Epithelial cell of prostate (primary cell): ENCODE data around the gene TPTE.
"Not testable (repeated sequence)": the region's sequence is repeated elsewhere in the genome, so short reads cannot be mapped to it uniquely, and the experiment has no call there.

ENCODE experiments used
- DNase-seq: peaks from one replicate; pipeline ENCODE4 v3.0.0-alpha.2; 2011; ENCODE audit warnings: low read depth, low spot score
- H3K27ac ChIP-seq: fragments of 450-650 bp; 2 replicates; pipeline ENCODE4 v1.5.1; 2017; ENCODE audit warnings: mild to moderate bottlenecking

TPTE gene

GRCh38 chr21:10616061-10616460 is 94.7 kb downstream of the TPTE start:
- not testable (repeated sequence) for DNase-seq, H3K27ac ChIP-seq

- H3K27ac ChIP-seq = no peak overlapping the region
- DNase-seq = no peak
Observed at GRCh38 chr21:10616535-10616934, 95.2 kb downstream of the TPTE start.

GRCh38 chr21:10617133-10617752 is 95.9 kb downstream of the TPTE start:
- not testable (repeated sequence) for DNase-seq

GRCh38 chr21:10627316-10627863 is 106.0 kb downstream of the TPTE start:
- no peak overlapping the region for H3K27ac ChIP-seq
- no peak for DNase-seq

More at GRCh38 chr21:10617133-10617752, 95.9 kb downstream of the TPTE start:
- not testable (repeated sequence) for H3K27ac ChIP-seq

- H3K27ac ChIP-seq, DNase-seq: not testable (repeated sequence)
Observed at GRCh38 chr21:10629239-10629638, 107.9 kb downstream of the TPTE start.

- H3K27ac ChIP-seq, DNase-seq: not testable (repeated sequence)
Observed at GRCh38 chr21:10630829-10631228, 109.4 kb downstream of the TPTE start.

- H3K27ac ChIP-seq, DNase-seq: not testable (repeated sequence)
Observed at GRCh38 chr21:10631316-10631715, 109.9 kb downstream of the TPTE start.

- not testable (repeated sequence) for H3K27ac ChIP-seq, DNase-seq
Observed at GRCh38 chr21:10638144-10638543, 116.8 kb downstream of the TPTE start.

GRCh38 chr21:10639123-10639522 is 117.7 kb downstream of the TPTE start:
- DNase-seq = no peak
- no peak overlapping the region for H3K27ac ChIP-seq

- not testable (repeated sequence) for DNase-seq, H3K27ac ChIP-seq
Observed at GRCh38 chr21:10639746-10640145, 118.4 kb downstream of the TPTE start.

- DNase-seq = no peak
- no peak overlapping the region for H3K27ac ChIP-seq
Observed at GRCh38 chr21:10640446-10640845, 119.1 kb downstream of the TPTE start.

GRCh38 chr21:10641107-10641506 is 119.7 kb downstream of the TPTE start:
- H3K27ac ChIP-seq = no peak overlapping the region
- DNase-seq = no peak

- not testable (repeated sequence) for H3K27ac ChIP-seq, DNase-seq
Observed at GRCh38 chr21:10645667-10646066, 124.3 kb downstream of the TPTE start.

- H3K27ac ChIP-seq, DNase-seq: not testable (repeated sequence)
Observed at GRCh38 chr21:10649350-10650149, 128.2 kb downstream of the TPTE start.

GRCh38 chr21:10650297-10650696 is 128.9 kb downstream of the TPTE start:
- H3K27ac ChIP-seq, DNase-seq: not testable (repeated sequence)
